ENCODE measurements around the gene GNA12. TPM values are rescaled to one million over a fixed set of nuclear protein-coding genes. Genes with fewer than 3 reads are reported as not detected.
A peak's percentile ranks its signal among the peaks of the same experiment; 100 is the strongest.

The GNA12 gene
- total RNA-seq, 3 donors from 2014 or later (not counting 1 experiment from before 2014, with no cell fraction given) = 12.6 to 20.2 (median 19.5) TPM

DNA sequence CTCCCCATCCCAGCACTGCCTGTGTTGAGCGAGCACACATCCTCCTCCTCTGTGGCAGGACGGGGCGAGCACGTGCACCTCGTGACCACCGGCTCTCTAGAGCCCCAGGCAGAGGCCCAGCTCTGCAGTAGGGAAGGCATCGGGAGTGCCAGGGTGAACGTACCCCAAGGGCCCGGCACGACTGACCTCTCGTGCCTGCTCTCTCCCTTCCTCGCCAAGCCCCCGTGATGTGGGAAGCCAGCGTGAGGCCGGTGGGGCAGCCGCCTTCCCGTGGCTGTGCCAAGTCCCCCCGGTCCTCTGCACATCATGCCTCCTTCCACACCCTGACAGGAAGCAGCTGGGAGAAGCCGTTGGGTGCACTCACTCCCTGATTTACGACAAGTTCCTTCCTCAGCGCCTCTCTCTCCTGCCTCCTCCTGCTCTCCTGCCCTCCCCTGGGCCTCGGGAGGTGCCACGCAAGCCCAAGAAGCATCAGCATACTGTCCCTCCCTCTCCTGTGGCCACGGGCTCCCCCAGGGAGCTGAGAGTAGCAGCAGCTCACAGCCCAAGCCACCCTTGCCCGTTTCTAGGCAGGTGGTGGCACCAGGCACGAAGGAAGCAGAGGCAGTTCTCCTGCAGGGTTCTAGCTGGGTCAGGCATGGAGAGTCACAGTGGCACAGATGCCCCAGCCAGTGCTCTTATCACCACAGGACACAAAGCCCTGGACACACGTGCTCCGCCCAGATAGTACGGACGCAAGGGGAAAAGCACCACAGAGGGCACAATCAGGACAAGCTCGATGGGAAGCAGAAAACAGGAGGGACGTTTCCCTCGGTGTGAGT is 109.1 kb downstream of the GNA12 start:
- H3K9me3 Mint-ChIP-seq = no peaks in the 10 kb centered on the region
- intact Hi-C loops (cut with micrococcal nuclease) = no loop called here
- WGBS (ENCODE audit: insufficient coverage) = 26% methylated on average over 33 of the region's 33 CpGs
- TF ChIP-seq, protein P1, sequence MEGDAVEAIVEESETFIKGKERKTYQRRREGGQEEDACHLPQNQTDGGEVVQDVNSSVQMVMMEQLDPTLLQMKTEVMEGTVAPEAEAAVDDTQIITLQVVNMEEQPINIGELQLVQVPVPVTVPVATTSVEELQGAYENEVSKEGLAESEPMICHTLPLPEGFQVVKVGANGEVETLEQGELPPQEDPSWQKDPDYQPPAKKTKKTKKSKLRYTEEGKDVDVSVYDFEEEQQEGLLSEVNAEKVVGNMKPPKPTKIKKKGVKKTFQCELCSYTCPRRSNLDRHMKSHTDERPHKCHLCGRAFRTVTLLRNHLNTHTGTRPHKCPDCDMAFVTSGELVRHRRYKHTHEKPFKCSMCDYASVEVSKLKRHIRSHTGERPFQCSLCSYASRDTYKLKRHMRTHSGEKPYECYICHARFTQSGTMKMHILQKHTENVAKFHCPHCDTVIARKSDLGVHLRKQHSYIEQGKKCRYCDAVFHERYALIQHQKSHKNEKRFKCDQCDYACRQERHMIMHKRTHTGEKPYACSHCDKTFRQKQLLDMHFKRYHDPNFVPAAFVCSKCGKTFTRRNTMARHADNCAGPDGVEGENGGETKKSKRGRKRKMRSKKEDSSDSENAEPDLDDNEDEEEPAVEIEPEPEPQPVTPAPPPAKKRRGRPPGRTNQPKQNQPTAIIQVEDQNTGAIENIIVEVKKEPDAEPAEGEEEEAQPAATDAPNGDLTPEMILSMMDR (IDR thresholded peaks at IDR 0.05) = no peak
- ATAC-seq (peak; percentile 31 to 57 (median 42)), DNase-seq (no peak)
- H3K27me3 Mint-ChIP-seq (ENCODE audit: low read depth in 2 of 2) = peaks cover 10 to 14% of the 10 kb centered on the region in 2 donors
- Histone ChIP-seq H3K9me3 (ENCODE audit: control insufficient read depth, insufficient read depth, low read length) (no peaks in the 10 kb centered on the region), H3K27ac (ENCODE audit: low read length) (no peak overlapping the region), H3K36me3 (ENCODE audit: control insufficient read depth, insufficient read depth, low read length) (peaks cover 7% of the 10 kb centered on the region), H3K27me3 (ENCODE audit: control insufficient read depth, insufficient read depth, low read length) (no peaks in the 10 kb centered on the region), H3K4me3 (ENCODE audit: low read length) (no peak overlapping the region), H3K4me1 (ENCODE audit: control insufficient read depth, insufficient read depth, low read length) (peaks cover 28% of the 10 kb centered on the region)
- H3K36me3 Mint-ChIP-seq = peaks cover 3% of the 10 kb centered on the region
- no peak overlapping the region for H3K4me3 Mint-ChIP-seq
- peaks cover 22 to 36% of the 10 kb centered on the region in 2 donors for H3K4me1 Mint-ChIP-seq
- peak overlapping the region in 1 of 2 donors; percentile 70 for H3K27ac Mint-ChIP-seq

DNA sequence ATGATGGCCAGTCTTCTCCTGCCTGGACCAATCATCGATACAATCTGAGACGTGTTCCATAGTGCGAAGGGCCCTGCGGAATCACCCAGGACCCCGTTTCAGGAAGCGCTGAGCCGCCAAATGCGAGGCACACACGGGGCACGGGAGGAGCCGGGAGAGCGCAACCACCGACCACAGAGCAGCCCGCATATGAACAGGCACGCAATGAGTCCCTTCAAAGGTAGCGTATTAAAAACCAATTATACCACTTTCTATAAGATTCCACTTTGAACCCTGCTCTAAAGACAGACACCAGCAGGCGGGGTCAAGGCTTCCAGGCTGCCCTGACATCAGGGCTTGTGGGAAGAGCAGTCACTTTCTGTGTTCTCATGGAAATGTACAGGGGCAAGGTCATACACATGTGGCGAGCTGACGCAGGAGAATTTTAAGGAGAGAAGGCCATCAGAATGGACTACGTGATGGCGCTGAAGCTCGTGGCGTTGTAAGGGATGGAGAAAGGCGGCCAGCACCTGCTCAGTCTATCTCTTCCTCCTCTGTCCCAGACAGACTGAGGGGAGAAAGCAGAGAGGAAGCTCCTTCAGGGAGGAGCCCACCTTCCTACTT is 109.9 kb downstream of the GNA12 start:
- Mint-ChIP-seq H3K4me1 (peaks cover 22 to 36% of the 10 kb centered on the region in 2 donors), H3K9me3 (no peaks in the 10 kb centered on the region), H3K27ac (no peak overlapping the region), H3K36me3 (peaks cover 6% of the 10 kb centered on the region), H3K27me3 (ENCODE audit: low read depth in 2 of 2) (peaks cover 10 to 14% of the 10 kb centered on the region in 2 donors), H3K4me3 (no peak overlapping the region)
- DNase-seq (no peak), ATAC-seq (peak in 1 of 3 donors; percentile 25)
- TF ChIP-seq, protein P1 (IDR thresholded peaks at IDR 0.05) = no peak
- 55% methylated on average over 24 of the region's 24 CpGs for WGBS (ENCODE audit: insufficient coverage)
- intact Hi-C loops (cut with micrococcal nuclease) = no loop called here
- no peak overlapping the region for H3K4me3 ChIP-seq (ENCODE audit: low read length)
- H3K4me1 ChIP-seq (ENCODE audit: control insufficient read depth, insufficient read depth, low read length) = peaks cover 28% of the 10 kb centered on the region
- no peak overlapping the region for H3K27ac ChIP-seq (ENCODE audit: low read length)
- H3K27me3 ChIP-seq (ENCODE audit: control insufficient read depth, insufficient read depth, low read length) = no peaks in the 10 kb centered on the region
- H3K9me3 ChIP-seq (ENCODE audit: control insufficient read depth, insufficient read depth, low read length) = no peaks in the 10 kb centered on the region
- H3K36me3 ChIP-seq (ENCODE audit: control insufficient read depth, insufficient read depth, low read length) = peaks cover 11% of the 10 kb centered on the region

DNA sequence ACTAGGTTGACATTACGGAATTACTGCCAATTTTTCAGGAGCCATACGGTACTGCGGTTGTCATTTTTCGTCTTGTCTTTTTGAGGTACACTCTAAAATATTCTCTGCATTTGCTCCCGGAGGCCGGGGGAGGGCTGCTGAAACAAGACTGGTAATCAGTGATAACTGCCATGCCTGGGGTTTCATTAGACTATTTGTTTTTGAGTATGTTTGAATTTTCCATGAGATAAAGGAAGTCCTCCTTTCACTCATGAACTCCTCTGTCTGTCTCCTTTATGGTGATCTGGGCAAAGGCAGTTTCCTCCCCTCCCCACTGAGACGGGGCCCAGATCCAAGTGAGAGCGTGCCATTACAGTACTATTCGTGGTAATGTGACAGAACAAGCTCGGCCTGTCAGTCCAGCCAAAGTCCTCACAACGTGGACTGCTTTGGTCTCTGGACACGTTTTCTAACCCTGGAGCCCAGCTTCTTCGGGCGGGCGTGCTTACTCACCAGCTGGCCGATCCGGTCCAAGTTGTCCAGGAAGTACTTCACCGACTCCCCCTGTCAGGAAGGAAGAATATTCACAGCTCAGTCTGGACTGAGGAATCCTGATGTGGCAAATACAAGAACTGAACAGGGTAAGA is 111.0 kb downstream of the GNA12 start:
- WGBS (ENCODE audit: insufficient coverage) = 72% methylated on average over 18 of the region's 18 CpGs
- H3K27me3 Mint-ChIP-seq (ENCODE audit: low read depth in 2 of 2) = peaks cover 10 to 14% of the 10 kb centered on the region in 2 donors
- Histone ChIP-seq H3K4me1 (ENCODE audit: control insufficient read depth, insufficient read depth, low read length) (peaks cover 28% of the 10 kb centered on the region), H3K27me3 (ENCODE audit: control insufficient read depth, insufficient read depth, low read length) (no peaks in the 10 kb centered on the region), H3K4me3 (ENCODE audit: low read length) (no peak overlapping the region), H3K9me3 (ENCODE audit: control insufficient read depth, insufficient read depth, low read length) (no peaks in the 10 kb centered on the region), H3K36me3 (ENCODE audit: control insufficient read depth, insufficient read depth, low read length) (peaks cover 11% of the 10 kb centered on the region), H3K27ac (ENCODE audit: low read length) (no peak overlapping the region)
- ATAC-seq (no peak), DNase-seq (no peak)
- H3K36me3 Mint-ChIP-seq = peaks cover 6% of the 10 kb centered on the region
- intact Hi-C loops (cut with micrococcal nuclease) = no loop called here
- peaks cover 20 to 36% of the 10 kb centered on the region in 2 donors for H3K4me1 Mint-ChIP-seq
- no peak overlapping the region for H3K4me3 Mint-ChIP-seq
- H3K9me3 Mint-ChIP-seq = no peaks in the 10 kb centered on the region
- no peak overlapping the region for H3K27ac Mint-ChIP-seq
- TF ChIP-seq, protein P1 (IDR thresholded peaks at IDR 0.05) = no peak

All from natural killer cell (primary cell).